GM23248 (cell line): ENCODE results near the gene ZCRB1.
"Not testable (repeated sequence)": the region's sequence is repeated elsewhere in the genome, so short reads cannot be mapped to it uniquely, and the experiment has no call there.

Experiments used
- EZH2 ChIP-seq: fragments of 200-600 bp; sonication (generic); IDR thresholded peaks from 2 replicates; pipeline ENCODE4 v1.6.1; 2018; ENCODE audit warnings: antibody characterized with exemption, mild to moderate bottlenecking; ENCODE audit not compliant: insufficient read depth, poor library complexity, severe bottlenecking
- EZH2phosphoT487 ChIP-seq: fragments of 200-600 bp; sonication (generic); IDR thresholded peaks from 2 replicates; pipeline ENCODE4 v1.6.1; 2018; ENCODE audit warnings: antibody characterized with exemption, moderate library complexity, mild to moderate bottlenecking, low read depth; ENCODE audit not compliant: insufficient read depth

DNA sequence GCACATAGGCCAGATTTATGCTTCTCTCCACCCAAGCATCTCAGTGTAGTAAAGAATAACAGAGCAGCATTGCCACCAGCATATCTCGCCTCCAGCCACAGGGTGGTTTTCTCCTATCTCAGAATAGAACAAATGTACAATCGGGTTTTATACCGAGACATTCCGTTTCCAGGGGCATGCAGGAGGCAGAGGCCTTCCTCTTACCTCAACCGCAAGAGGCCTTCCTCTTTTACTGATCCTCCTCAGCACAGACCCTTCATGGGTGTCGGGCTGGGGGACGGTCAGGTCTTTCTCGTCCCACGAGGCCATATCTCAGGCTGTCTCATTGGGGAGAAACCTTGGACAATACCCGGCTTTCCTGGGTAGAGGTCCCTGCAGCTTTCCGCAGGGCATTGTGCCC is 4.2 kb upstream of the ZCRB1 start:
- not testable (repeated sequence) for TF ChIP-seq EZH2, EZH2phosphoT487
